NB4 (cell line): ENCODE data around the gene CHRDL2.
A peak's percentile ranks its signal among the peaks of the same experiment; 100 is the strongest.

ENCODE experiments used
- DNase-seq: peaks from one replicate; pipeline ENCODE4 v3.0.0; 2010; ENCODE audit warnings: low read depth
- H3K4me3 ChIP-seq: one replicate; pipeline ENCODE4 v1.5.1; 2011; ENCODE audit warnings: mild to moderate bottlenecking, low read depth, low read length, moderate library complexity
- MYC ChIP-seq: IDR thresholded peaks from 2 replicates; pipeline ENCODE4 v1.6.1; 2011; ENCODE audit warnings: low read depth, low read length
- POLR2A ChIP-seq: IDR thresholded peaks from 2 replicates; pipeline ENCODE4 v1.6.1; 2011; ENCODE audit warnings: mild to moderate bottlenecking; ENCODE audit not compliant: insufficient read length; ENCODE audit errors: extremely low read depth
- TF ChIP-seq, protein P1 (sequence below): IDR thresholded peaks from 2 replicates; pipeline ENCODE4 v1.6.1; 2011; ENCODE audit warnings: low read depth, low read length
- TF ChIP-seq, protein P2 (sequence below): IDR thresholded peaks from one replicate; pipeline ENCODE4 v1.5.1; 2012; ENCODE audit warnings: low read depth, low read length

CHRDL2 gene

DNA sequence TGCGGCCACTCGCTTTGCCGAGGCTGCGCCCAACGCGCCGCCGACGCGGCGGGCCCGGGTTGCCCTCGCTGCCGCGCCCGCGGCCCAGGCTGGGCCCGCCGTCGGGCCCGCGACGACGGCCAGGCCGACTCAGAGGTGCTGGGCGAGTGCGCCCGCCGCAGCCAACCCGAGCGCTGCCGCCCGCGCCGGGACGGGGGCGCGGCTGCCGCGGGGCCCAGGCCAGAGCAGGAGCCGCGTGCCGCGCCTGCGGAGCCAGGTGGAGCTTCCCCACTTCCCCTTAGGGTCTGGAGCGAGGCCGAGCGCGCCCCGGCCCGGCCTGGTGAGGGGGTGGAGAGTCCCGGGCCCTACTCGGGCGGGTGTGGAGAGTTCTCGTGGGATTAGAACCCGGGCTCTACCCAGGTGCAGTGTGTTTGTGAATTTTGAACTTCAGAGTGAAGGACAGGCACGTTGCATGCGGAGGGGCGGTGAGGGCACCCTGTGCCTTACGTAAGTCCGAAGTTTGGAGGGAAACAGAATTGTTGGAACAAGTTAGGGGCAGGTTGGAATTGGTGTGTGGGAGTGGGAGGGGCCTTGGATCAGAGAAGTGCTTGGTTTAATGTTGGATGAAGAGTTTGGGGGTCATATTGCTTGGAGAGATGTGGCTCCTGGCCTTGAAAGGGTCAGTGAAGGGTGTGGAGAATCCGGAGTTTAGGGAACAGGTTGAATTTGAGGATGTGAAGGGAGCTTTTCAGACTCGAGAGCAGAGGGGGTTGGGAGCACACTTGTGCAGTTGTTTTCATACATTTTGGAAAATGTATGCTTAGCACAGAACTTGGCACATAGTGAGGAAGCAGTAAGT lies 18.1 kb upstream of the CHRDL2 start:
- peak overlapping the region; percentile 68 for H3K4me3 ChIP-seq
- TF ChIP-seq, protein P1, sequence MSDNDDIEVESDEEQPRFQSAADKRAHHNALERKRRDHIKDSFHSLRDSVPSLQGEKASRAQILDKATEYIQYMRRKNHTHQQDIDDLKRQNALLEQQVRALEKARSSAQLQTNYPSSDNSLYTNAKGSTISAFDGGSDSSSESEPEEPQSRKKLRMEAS, result peak; percentile 90
- peak; percentile 90 for TF ChIP-seq MYC
- TF ChIP-seq POLR2A, result no peak
- TF ChIP-seq, protein P2, sequence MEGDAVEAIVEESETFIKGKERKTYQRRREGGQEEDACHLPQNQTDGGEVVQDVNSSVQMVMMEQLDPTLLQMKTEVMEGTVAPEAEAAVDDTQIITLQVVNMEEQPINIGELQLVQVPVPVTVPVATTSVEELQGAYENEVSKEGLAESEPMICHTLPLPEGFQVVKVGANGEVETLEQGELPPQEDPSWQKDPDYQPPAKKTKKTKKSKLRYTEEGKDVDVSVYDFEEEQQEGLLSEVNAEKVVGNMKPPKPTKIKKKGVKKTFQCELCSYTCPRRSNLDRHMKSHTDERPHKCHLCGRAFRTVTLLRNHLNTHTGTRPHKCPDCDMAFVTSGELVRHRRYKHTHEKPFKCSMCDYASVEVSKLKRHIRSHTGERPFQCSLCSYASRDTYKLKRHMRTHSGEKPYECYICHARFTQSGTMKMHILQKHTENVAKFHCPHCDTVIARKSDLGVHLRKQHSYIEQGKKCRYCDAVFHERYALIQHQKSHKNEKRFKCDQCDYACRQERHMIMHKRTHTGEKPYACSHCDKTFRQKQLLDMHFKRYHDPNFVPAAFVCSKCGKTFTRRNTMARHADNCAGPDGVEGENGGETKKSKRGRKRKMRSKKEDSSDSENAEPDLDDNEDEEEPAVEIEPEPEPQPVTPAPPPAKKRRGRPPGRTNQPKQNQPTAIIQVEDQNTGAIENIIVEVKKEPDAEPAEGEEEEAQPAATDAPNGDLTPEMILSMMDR, result no peak
- DNase-seq, result peak; percentile 90

DNA sequence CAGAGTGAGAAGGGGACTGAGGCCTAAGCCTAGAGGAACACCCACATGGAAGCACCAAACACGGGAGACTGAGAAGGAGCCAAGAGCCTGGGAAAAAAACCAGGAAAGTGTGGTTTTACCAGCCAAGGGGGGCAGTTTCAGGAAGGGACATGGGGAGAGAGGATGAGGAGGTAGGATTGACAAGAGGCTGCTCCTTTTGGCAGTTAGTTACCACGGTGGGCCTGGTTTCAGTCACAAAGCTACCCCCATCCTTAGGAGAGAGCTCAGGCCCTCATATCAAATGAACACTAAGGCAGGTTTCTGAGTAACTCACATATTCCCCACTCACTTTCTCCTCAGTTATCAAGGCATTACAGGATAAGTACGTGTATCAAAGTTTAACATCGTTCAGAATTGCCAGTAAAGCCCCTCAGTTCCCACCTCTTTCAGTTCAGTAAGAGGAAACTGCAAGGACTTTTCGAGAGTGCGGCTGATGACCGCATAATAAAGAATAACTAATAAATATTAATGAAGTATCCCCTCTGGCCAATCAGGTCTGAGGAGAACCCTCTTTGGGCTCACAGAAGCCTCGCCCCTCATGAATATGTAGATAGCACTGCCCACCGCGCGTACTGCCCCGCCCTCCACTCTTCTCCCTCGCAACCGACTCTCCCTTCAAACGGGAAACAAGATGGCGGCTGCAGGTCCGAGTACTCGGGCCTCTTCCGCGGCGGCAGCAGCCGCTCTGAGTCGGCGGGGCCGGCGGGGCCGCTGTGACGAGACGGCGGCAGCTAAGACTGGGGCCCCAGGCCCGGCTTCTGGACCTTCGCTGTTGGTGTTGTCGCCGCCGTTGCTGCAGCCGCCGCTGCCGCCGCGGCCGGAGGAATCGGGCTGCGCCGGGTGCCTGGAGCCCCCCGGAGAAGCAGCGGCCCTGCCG lies 17.2 kb upstream of the CHRDL2 start, which contains the start of gene RNF169:
Gene RNF169, plus strand, starts transcription at position 639 of the 916 bp plus-strand sequence. Its CDS starts 32 bp downstream, at position 671.
- peak; percentile 98 for DNase-seq
- peak; percentile 85 for TF ChIP-seq POLR2A
- TF ChIP-seq, protein P2, result no peak
- peak within 1 kb of the TSS; percentile 68 for H3K4me3 ChIP-seq

- no peak for DNase-seq
- TF ChIP-seq, protein P2, result no peak
- TF ChIP-seq, protein P1, result no peak
- TF ChIP-seq POLR2A (no peak), MYC (no peak)
- H3K4me3 ChIP-seq, result no peak overlapping the region
Measured at GRCh38 chr11:74746868-74747267, 15.6 kb upstream of the CHRDL2 start.

DNA sequence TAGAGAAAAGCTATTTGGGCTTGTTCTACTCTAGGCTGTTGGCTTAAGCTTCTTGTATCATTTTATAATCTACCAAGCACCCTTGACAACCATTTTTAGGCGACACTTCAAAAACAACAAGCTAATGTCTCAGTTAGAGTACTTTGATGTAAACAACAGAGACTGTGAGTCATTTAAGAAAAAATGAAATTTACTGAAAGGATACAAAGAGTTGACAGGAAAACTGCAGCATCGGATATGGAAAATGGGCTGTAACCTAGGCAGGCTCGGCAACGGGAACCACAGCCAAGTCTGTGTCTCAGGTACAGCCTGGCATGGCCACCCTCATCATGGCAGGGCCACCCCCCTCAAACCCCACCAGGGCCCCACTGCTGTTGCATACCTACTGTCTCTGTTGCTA lies 13.1 kb upstream of the CHRDL2 start:
- no peak for DNase-seq
- TF ChIP-seq, protein P2, result no peak
- TF ChIP-seq, protein P1, result no peak
- no peak for TF ChIP-seq MYC
- no peak for TF ChIP-seq POLR2A
- H3K4me3 ChIP-seq, result no peak overlapping the region

DNA sequence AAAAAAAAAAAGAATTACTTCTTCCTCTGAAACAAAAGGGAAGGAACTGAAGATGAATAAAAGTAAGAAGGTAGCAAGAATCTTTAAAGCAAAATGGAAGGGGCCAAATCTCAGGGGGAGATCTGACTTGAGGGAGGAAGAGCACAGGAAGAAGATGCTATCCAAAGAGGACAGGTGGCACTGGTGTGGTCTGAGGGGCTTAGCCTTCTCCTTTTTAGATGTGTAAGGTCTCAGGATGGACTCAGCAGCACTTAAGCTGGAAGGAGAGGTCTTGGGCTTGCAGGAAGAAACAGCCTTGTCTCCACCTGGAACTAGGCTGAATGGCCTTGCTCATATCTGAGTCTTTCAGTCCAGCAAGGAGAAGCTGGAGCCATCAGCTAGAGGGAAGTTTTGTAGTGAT lies 12.4 kb upstream of the CHRDL2 start:
- no peak for DNase-seq
- TF ChIP-seq POLR2A, result no peak
- TF ChIP-seq, protein P2, result no peak
- TF ChIP-seq, protein P1, result no peak
- no peak for TF ChIP-seq MYC

More for the DNA sequence above, 12.4 kb upstream of the CHRDL2 start:
- no peak overlapping the region for H3K4me3 ChIP-seq
